NCI-H1092 (cell line): ENCODE data around the gene SLC6A13.

ENCODE experiments used
- DNase-seq: peaks from one replicate; lab custom pipeline; 2025; lab: John Stamatoyannopoulos, UW

SLC6A13 gene

DNA sequence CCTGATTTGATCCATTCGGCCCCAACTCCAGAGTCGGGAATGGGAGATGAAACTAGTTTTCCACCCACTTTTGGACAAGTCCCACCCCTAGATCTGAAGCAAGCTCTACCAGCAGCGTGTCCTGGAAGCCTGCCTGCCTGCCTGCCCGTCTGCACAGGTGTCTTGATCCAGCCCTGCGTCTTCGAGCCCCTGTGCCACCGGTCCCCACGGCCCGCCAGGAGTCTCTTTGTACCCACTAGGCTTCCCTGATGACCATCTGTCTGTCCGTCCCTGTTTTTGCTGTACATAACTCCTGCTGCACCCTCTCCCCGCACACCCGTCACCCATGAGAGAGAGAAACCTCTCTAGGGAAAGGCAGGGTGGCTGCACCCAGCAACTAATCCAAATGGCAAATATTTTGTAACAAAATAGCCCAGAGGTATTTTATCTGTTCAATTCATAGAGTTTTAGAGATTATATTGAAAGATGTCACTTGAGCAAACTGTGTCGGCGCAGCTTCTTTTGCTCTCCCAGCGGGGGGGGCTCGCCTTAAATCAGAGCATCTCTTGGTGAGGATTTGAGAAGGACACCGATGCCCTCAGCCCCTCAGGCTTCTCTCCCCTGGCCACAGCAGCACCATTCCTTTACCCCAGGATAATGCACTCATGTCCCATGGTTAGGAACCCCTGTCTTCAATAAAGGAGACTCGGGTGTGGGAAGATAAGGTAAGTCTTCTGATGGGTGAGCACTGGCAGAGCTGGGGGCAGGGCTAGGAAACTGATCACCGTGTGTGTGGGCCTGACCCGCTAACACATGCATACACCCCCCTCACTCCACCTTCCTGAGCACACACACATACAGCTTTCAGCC, 84.4 kb downstream of the SLC6A13 start:
- no peak for DNase-seq

DNA sequence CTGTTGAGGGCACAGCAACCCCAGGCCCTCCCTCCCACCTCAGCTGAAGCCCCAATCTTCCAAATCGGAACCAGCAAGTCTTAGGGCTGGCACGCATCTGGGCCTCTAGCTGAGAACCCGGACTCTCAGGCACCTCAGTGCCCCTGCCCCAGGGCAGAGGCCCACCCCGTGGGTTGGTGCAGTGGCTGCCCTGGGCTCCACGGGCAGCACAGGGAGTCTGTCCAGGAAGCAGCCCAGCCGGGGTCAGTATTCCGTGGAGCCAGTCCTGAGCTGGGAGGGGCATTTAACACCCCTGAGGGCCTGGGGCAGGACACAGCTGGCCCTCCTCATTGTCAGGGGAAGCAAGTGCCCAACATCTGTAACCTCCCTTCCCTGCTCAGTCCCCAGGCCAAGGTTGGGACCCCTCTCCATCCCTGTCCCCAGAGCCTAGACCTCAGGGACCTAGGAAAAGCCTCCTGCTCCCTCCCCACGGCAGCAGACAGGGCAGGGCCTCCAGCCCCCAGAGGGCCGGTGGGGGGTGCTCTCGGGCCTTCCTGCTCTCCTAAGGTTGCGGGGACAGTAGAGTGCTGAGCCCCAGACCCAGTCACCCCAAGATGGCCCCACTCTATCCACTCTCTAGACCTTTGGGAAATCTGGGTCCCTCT, 85.2 kb downstream of the SLC6A13 start:
- DNase-seq, result no peak

DNA sequence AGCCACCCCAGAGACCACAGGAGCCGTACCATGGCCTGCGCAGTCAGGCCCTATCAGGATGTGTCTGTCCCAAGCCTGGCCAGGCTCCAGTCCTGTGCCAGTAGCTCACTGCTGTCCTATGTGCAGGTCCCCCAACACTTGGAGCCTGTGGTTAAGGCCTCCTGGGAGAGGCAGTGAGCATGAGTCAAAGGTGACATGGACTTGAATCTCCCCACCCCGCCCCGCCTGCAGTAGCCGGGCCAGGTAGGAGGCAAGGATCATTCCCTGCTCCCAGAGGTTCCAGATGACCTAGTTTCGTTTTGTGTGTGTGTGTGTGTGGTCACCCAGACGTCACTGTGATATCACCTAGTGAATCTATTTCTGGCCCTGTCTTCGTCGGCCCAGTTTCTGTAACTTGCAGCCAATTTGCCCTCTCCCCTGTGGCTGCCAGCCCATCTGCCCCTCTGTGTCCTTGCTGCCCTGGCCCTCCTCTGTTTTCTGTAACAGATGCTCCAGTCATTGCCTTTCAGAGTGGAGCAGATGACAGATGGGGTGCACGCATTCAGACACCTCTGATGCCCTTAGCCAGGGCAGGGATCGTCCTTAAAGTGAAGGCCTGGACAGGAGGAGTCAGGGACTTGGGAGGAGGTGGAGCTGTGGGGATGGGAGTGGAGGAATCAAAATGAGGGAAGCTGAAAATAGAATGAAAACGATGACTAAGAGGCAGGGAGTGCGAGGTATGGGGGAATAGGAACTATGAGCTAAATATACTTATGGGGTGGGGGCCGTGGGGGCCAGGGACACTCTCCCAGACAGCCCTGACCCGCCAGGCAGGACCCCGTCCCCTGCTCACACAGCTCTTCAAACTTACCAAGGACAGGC, 86.1 kb downstream of the SLC6A13 start:
- no peak for DNase-seq

DNA sequence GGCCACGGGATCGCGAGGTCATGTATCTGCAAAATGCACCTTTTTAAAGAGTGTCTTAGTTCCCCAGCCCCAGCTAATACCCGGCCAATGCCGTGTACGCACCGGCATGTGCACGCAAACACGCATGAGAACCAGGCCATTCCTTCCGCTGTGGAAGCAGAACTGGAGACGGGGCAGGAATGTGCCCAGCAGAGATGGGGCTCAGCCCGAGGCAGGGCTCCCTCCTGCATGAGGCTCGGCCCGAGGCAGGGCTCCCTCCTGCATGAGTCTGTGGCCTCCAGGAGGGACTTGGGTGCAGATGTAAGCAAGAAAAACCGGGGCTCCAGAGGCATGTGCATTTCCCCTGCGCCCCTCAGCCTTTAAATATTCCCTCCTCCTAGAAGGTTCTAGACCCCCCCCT, 86.9 kb downstream of the SLC6A13 start:
- DNase-seq, result no peak

DNA sequence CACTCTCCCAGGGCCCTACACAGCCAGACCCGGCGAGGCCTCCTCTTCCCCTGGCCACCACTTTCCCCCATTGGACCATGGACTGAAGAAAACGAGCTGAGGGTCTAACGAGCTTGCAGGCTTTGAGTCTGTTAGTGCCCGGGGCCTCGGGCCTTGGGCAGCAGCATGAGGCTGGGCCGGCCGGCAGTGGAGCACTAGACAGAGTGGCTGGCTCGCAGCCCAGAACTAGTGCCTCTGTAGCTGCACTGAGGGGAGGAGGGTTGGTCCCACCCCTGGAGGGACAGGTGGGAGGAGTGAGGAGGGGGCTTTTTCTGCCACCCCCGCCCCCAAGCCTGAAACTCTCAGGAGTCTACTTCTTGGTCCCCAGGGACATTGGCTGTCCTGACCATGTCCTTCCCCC, 87.4 kb downstream of the SLC6A13 start:
- peak; percentile 45 for DNase-seq

DNA sequence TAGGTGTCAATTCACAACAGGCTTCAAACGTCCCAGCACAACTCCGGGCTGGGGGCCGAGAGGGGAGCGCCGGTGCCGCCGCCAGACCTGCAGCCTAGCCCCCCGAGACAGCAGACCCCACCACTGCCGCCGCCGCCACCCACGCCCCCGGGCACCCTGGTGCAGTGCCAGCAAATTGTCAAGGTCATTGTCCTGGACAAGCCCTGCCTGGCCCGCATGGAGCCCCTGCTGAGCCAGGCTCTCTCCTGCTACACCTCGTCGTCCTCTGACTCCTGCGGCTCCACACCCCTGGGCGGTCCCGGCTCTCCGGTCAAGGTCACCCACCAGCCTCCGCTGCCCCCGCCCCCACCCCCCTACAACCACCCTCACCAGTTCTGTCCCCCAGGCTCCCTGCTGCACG, 88.0 kb downstream of the SLC6A13 start:
- no peak for DNase-seq

DNA sequence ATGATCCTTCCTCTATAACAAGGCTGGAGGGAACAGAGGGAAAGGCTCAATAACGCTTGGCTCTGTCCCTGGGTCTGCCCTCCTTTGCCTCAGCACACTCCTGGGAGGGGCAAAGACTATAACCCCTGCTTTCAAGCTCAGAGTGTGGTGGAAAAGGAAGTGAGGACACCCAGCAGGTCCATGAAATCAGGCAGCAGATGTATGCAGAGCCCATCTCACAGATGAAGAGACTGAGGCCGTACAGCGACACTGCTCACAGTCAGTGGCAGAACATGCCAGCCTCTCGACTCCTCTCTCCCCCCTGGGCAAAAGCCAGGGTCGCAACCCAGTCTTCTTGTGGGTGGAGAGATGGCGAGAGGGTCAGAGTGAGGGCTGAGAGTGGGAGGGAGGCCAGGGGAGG, 88.5 kb downstream of the SLC6A13 start:
- no peak for DNase-seq

DNA sequence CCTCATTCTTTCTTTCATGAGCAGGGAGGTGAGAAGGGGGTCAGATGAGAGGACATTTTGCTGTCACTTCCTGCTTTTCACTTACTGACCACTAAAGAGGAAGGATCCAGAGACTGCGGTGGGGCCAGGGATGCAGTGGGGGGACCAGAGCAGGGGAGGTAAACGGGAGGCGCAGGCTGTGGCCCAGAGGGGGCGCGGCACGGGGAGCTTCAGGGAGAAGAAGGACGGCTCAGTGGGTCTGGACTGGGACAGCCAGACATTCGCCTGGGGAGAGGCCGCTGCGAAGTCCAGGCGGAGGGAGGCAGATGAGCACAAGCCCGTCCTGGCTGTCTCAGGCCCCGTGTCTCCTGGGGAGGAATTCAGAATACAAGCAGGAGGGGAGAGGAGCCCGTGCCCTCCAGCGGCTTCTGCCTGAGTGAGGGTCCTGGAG, 89.9 kb downstream of the SLC6A13 start:
- no peak for DNase-seq

DNA sequence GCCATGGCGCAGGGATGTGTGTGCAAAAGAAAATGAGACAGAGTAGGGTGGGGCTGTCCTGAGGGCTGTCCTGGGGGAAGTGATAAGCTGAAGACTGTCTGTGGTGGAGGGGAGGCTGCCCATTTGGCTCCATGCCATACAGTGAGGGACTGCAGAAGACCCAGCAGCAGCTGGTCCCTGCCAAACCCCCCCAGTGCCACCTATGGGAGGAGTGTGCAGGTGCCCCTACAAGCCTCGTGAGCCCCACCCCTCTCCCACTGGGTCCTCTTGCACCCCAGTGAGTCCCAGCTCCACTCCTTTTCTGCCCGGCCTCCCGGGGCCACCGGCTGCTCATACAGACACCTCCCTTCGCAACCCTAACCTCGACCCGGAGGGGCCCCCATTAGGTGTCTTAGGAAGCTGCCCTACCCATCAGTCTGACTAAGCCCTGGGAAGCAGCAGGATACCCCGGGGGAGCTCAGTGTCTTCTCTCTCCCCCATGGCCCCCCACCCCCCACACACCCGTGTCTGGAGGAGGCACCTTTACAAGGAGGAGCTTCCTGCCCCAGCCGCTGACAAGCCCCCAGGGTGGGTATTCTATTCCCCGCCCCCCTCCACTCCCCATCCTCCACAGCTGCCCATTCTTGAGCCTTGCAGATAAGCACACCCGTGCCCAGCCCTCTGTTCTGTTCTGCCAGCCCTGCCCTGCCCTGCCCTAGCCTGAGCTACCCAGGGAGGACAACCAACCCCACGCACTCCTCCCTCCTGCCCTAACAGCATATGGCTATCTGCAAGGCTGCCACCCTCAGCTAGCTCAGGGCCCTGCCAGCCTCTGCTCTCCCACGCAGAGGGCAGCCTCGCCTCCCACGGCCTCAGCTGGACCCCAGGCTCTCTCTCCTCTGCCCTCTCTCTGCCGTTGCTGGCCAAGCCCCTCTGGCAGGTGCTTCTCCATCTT, 90.6 kb downstream of the SLC6A13 start:
- no peak for DNase-seq

DNA sequence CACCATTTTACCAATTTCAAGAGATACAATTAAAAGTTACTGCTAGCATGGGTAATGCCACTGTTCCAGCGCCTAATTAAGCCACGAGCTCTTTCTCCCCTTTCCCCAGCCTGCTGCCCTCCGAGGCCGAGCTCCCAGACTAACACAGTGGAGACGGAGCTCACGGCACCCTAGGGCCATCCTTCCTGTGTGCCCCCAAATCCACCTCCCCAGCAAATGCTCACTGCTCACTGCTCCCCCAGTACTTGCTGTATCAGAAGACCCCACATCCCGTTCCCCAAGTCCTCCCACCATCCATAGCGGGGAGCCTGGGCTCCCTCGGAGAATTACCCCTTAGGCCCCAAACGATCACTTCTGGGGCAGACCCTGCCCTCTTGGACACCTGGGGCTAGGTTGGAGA, 91.4 kb downstream of the SLC6A13 start:
- DNase-seq, result no peak
